H1 (cell line): ENCODE results near the gene OSBPL6.

Experiments
- CTCF ChIP-seq, 3 experiments: IDR thresholded peaks; 1 replicate in 2 of 3; 2 replicates in 1 of 3; pipeline versions ENCODE4 v1.5.1 to v1.6.1; 2011; ENCODE audit warnings: low read length in 3 of 3, mild to moderate bottlenecking in 3 of 3, inconsistent platforms in 2 of 3, low read depth in 1 of 3, moderate library complexity in 1 of 3; ENCODE audit not compliant: insufficient read depth in 1 of 3; ENCODE audit errors: control extremely low read depth in 1 of 3
- EZH2 ChIP-seq: fragments of 200-600 bp; sonication (generic); IDR thresholded peaks from 2 replicates; pipeline ENCODE4 v1.7.1; 2012; ENCODE audit warnings: low read depth, mild to moderate bottlenecking, moderate library complexity, low read length, inconsistent platforms; ENCODE audit not compliant: severe bottlenecking
- POLR2A ChIP-seq, 2 experiments: IDR thresholded peaks; 1 replicate in 1 of 2; 2 replicates in 1 of 2; pipeline ENCODE4 v1.6.1; 2011; ENCODE audit warnings: low read depth in 2 of 2, low read length in 2 of 2, mild to moderate bottlenecking in 2 of 2; ENCODE audit errors: control extremely low read depth in 1 of 2
- POLR2AphosphoS5 ChIP-seq: IDR thresholded peaks from 2 replicates; pipeline ENCODE4 v1.6.1; 2011; ENCODE audit warnings: low read depth, low read length
- RNF2 ChIP-seq: fragments of 200-900, 300-1000 bp; sonication (generic); IDR thresholded peaks from 2 replicates; pipeline ENCODE4 v1.7.1; 2016; ENCODE audit warnings: borderline replicate concordance, low read depth, mild to moderate bottlenecking, antibody characterized with exemption, low read length; ENCODE audit not compliant: poor library complexity, severe bottlenecking; ENCODE audit errors: missing control alignments
- SUZ12 ChIP-seq: fragments of 200-600 bp; sonication (generic); IDR thresholded peaks from 2 replicates; pipeline ENCODE4 v1.6.1; 2012; ENCODE audit warnings: mild to moderate bottlenecking, inconsistent platforms, low read length, moderate library complexity, mixed read lengths
- TCF12 ChIP-seq: IDR thresholded peaks from 2 replicates; pipeline ENCODE4 v1.6.1; 2011; ENCODE audit warnings: low read depth, mild to moderate bottlenecking, low read length
- USF2 ChIP-seq: IDR thresholded peaks from 2 replicates; pipeline ENCODE4 v1.6.1; 2011; ENCODE audit warnings: low read length, improper control_type of control experiment

GRCh38 chr2:178388287-178388686, 194.0 kb downstream of the OSBPL6 start:
- TF ChIP-seq EZH2 (no peak), CTCF (IDR thresholded peaks at IDR 0.05; ENCODE audit: control extremely low read depth in 1 of 3, insufficient read depth in 1 of 3, low read depth in 1 of 3, low read length in 3 of 3) (no peak), TCF12 (no peak), RNF2 (no peak), SUZ12 (no peak), POLR2A (IDR thresholded peaks at IDR 0.05; ENCODE audit: control extremely low read depth in 1 of 2, low read depth in 2 of 2, low read length in 2 of 2) (no peak), POLR2AphosphoS5 (no peak), USF2 (no peak)
